T-helper 1 cell treated with Interleukin-12 subunit alpha and Interleukin-12 subunit beta and Interleukin-4 antibody, amounts not matched to agents 30 ng/mL and 1 ng/mL, for 36 hours (primary cell): Measurements from ENCODE around the gene DCST2. TPM values are rescaled to one million over a fixed set of nuclear protein-coding genes. Genes with fewer than 3 reads are reported as not detected.
"Not testable (repeated sequence)": the region's sequence is repeated elsewhere in the genome, so short reads cannot be mapped to it uniquely, and the experiment has no call there.

Experiments
- intact Hi-C: fragments of 100-400 bp; cut with micrococcal nuclease; formaldehyde crosslinking; loops from one replicate; pipeline ENCODE4 v1.15.1; 2024
- total RNA-seq: library from RNA; stranded (reverse); gene quantifications from 2 replicates; pipeline ENCODE4 v1.2.3, GENCODE V29; 2022

Gene DCST2
- total RNA-seq, 1 donor from 2014 or later: 0.29 TPM

- intact Hi-C loops: no loop called here
Measured at GRCh38 chr1:154987326-154987725, 46.3 kb downstream of the DCST2 start.

DNA sequence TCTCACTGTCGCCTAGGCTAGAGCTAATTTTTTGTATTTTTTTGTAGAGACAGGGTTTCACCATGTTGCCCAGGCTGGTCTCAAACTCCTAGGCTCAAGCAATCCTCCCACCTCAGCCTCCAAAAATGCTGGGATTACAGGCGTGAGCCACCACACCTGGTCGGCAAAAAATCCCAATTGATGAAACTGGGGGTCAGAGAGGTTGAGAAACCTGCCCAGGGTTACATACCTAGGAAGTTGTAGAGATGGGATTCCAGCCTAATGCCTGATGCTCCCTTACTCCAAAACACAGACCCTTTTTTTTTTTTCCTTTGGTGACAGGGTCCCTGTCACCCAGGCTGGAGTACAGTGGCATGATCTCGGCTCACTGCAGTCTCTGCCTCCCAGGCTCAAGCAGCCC lies 46.8 kb downstream of the DCST2 start:
- intact Hi-C loops: not testable (repeated sequence)

DNA sequence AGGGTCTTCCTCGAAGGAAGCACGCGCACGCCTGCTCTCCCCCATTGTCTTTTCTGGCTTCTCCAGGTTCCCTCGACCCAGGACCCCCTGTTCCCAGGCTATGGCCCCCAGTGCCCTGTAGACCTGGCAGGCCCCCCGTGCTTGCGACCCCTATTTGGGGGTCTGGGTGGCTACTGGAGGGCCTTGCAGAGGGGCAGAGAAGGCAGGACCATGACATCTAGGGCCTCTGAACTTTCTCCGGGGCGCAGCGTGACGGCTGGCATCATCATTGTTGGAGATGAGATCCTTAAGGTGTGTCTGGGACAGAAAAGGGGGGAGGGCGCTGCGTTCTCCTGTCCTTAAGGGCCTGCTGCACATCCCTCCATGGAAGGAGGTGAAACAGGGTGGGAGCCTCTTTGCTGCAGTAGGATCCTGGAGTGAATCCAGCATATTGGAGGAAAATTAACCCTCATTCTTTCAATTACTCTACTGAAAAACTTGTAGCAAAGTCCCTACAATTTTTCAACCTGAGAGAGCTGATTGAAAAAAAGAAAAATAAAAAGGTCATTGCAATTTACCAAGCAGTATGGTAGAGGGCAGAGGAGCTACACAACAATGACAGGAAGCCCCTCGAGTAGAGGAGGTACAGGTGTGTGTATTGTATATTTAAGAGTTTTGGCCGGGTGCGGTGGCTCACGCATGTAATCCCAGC lies 49.7 kb downstream of the DCST2 start:
- intact Hi-C loops: loop anchor here (1.0 to 2.0 kb wide), 9 partner anchors 10 to 156 kb away; partner anchors contain the start of genes ADAM15, CKS1B, DPM3 and EFNA4

- intact Hi-C loops: loop anchor here (1.0 to 2.0 kb wide), 9 partner anchors 9 to 157 kb away; partner anchors contain the start of genes ADAM15, CKS1B, DPM3 and EFNA4
Measured at GRCh38 chr1:154982897-154983648, 50.5 kb downstream of the DCST2 start, which contains the start of gene FLAD1. FLAD1 (plus strand) TSS chr1:154983344; CDS start chr1:154983695, 351 bp downstream.

- intact Hi-C loops: loop anchor here (2.0 kb wide), 1 partner anchor 68 kb away; the partner anchor contains the start of gene ADAM15
Measured at GRCh38 chr1:154982341-154982740, 51.2 kb downstream of the DCST2 start.

- intact Hi-C loops: no loop called here
Measured at GRCh38 chr1:154978360-154978759, 55.2 kb downstream of the DCST2 start.

GRCh38 chr1:154977762-154978161 lies 55.8 kb downstream of the DCST2 start:
- intact Hi-C loops: not testable (repeated sequence)

DNA sequence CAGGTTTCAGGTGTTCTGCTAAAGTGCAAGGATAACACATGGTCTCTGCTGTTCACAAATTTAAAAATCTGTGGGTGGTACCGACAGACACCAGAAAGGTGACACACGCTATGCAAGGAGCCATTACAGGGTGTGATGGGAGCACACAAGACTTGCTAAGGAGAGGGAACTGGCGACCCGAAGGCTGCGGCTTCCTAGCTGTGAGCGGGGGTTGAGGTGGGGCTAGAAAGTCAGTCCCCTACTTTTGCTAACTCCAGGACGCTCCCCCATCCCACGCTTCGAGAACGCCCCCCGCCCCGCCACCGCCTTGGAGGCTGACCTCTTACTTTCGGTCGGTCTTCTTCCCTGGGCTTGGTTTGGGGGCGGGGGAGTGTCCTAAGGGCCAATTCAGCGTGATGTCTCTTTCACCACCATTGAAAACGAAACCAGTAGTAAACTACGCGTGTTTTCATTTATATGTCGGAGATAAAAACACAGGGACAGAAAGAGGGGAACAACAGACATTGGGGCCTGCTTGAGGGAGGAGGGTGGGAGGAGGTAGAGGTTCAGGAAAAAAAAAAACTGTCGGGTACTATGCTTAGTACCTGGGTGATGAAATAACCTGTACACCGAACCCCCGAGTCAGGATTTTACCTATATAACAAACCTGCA lies 58.0 kb downstream of the DCST2 start:
- intact Hi-C loops: no loop called here

DNA sequence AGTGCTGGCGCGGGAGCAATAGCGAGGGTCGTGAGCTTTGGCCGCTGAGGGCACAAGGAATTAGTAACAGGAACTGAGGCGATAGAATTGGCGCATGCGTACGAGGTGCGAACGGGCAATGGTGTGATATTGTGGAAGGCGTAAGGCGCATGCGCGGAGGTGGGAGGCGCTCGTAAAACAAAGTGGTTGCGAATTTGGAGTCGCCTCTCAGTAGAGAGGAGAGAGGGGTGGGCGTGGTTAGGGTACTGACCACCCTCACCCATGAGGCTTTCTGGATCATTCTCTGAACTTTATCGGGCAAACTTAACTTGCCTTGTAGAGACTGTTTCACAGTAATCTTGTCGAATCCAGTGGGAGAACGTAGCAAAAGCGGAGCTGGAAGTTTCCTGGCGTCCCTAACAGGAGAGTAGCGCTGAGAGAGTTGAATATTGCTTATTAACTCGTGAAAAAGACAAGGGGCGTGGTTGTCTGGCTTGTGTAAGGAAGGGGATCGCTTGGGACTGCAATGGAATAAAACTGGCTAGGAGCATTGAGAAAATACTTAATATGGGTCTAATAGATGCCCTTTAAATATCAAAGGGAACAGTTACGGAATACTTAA lies 58.7 kb downstream of the DCST2 start:
- intact Hi-C loops: loop anchor here (1.0 to 5.0 kb wide), 13 partner anchors 8 to 1079 kb away; partner anchors contain the start of genes EFNA4, FLAD1, KRTCAP2 and LAMTOR2

DNA sequence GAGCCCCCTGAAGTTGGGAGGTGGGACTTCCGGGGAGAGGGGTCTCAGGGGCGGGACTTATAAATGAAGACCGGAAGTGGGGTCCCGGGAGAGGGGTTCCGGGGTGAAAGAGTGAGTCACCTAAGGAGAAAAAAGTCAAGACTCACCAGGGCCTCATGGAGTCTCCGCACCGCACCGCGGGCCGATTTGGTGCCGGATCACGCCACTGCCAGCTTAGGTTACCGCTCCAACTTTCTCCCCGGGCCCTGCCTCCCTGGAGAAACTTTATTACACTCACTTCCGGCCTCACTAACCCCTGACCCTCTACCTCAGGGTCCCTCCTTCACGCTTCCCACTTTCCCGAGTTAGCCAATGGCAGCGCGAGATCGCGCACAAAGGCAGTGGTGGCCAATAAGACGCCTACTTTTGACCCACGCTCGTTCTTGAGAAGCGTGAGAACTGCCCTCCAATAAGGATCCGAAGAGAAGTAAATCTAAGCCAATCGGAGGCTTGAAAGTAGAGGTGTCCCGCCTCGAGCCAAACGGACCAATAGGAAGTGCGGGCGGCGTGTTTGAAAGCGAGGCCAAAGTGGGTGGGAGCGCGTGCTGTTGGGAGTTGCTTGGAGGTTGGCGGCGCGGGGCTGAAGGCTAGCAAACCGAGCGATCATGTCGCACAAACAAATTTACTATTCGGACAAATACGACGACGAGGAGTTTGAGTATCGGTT lies 59.3 kb downstream of the DCST2 start, which contains the start of gene CKS1B:
Gene CKS1B (plus strand): TSS at position 580 of the 706 bp plus-strand sequence. CDS start 65 bp downstream, at position 645.
- intact Hi-C loops: loop anchor here (1.0 to 5.0 kb wide), 13 partner anchors 9 to 1080 kb away; partner anchors contain the start of genes EFNA4, FLAD1, KRTCAP2 and LAMTOR2

DNA sequence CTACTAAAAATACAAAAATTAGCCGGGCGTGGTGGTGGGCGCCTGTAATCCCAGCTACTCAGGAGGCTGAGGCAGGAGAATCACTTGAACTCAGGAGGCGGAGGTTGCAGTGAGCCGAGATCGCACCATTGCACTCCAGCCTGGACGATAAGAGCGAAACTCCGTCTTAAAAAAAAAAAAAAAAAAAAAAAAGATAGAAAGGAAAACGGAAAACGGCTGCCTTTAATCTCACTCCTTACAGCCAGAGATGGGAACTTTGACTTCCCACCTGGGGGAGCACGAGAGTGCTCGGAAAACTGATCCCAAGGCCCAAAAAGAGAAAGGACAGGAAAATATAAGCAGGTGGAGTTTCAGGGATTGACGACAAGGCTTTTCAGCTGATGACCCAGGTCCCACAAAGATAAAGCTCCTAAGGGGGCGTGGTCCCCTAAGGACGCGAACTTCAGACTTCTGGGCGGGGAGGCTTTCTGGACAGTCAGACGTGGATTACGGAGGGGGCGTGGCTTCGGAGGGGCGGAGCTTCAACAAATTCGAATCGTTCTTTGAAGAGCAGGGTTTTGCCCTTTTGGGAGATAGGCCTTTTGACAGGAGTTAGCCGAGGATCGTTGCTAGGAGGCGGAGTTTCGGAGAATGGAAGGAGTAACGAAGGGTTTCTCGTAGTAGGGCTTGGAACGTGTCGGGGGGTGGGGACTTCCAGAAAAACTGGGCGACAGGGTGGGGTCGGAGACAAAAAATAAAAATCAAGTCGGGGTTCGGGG lies 60.1 kb downstream of the DCST2 start:
- intact Hi-C loops: loop anchor here (1.0 to 5.0 kb wide), 14 partner anchors 10 to 1081 kb away; partner anchors contain the start of genes EFNA4, FLAD1, KRTCAP2 and LAMTOR2

DNA sequence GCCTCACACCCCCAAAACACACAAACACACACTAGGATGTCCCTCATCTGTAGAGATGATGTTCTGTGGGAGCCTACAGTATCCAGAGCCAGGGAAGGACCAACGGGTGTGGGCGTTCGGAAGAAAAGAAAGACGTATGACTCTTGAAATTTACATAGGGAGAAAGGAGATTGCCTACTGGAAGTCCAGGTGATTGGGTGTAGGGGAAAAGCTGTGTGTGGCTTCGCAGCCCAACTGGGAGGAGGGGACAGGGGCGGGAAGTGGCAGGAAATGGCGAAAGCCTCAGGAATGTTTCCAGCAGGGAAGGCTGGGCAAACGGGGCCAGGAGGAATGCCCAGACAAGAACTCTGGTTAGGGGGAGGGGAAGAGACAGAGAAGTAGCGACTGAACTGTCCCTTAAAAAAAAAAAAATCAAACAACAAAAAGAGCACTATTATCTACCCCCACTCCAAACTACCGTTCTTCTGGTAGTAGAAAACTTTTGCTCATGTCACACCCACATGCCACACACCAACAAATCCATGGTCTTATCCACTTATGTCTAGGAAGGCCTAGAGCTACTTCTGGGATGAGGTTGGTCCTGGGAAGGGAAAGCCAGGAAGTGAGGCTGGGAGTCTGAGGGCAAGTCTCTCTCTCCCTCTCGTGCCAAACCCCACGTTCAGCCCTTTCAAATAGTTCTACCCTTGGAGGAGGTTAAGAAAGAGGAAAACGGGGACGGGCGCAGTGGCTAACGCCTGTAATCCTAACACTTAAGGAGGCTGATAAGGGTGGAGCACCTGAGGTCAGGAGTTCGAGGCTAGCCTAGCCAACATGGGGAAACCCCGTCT lies 60.9 kb downstream of the DCST2 start:
- intact Hi-C loops: loop anchor here (1.0 to 5.0 kb wide), 2 partner anchors 109 to 200 kb away; partner anchors contain the start of genes KRTCAP2 and TRIM46

GRCh38 chr1:154972213-154972516 lies 61.4 kb downstream of the DCST2 start:
- intact Hi-C loops: loop anchor here (5.0 kb wide), 1 partner anchor 200 kb away; the partner anchor contains the start of genes KRTCAP2 and TRIM46

GRCh38 chr1:154971341-154971998 lies 62.1 kb downstream of the DCST2 start:
- intact Hi-C loops: loop anchor here (5.0 kb wide), 1 partner anchor 201 kb away; the partner anchor contains the start of genes KRTCAP2 and TRIM46

- intact Hi-C loops: loop anchor here (5.0 kb wide), 1 partner anchor 202 kb away; the partner anchor contains the start of genes KRTCAP2 and TRIM46
Measured at GRCh38 chr1:154970631-154971340, 62.8 kb downstream of the DCST2 start, which contains the start of gene SHC1. SHC1 (minus strand) TSS chr1:154970747; CDS start chr1:154970526, 221 bp downstream.

DNA sequence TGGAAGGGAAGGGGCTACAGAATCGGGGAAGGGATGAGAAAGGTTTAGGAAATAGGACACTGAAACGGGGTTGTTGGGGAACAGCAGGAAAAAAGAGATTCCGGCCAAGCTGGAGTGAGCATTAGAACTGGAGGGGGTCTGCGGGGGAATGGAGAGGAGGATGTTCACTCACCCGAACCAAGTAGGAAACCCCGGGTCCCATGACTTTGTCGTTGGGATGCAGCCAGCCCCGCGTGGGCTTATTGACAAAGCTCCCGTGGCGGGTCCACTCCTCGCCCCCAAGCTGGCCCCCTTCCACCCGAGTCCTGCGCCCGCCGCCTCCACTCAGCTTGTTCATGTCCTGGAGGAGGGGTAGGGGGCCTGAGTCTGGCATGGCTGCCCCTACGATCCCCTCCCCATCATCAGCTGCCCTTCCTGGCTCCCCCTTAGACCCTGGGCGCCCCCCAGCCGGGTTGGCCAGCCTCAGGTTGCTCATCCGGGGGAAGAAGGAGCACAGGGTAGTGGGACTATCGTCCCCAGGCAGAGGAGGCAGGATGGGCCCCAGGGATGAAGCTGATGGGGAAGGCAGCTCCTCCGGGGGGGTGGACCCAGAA lies 63.6 kb downstream of the DCST2 start:
- intact Hi-C loops: loop anchor here (5.0 kb wide), 1 partner anchor 202 kb away; the partner anchor contains the start of genes KRTCAP2 and TRIM46

- intact Hi-C loops: no loop called here
Measured at GRCh38 chr1:154969246-154969645, 64.3 kb downstream of the DCST2 start.
